ENCODE data around the gene SLC6A3.
"Not testable (repeated sequence)": the region's sequence is repeated elsewhere in the genome, so short reads cannot be mapped to it uniquely, and the experiment has no call there.

Gene SLC6A3

DNA sequence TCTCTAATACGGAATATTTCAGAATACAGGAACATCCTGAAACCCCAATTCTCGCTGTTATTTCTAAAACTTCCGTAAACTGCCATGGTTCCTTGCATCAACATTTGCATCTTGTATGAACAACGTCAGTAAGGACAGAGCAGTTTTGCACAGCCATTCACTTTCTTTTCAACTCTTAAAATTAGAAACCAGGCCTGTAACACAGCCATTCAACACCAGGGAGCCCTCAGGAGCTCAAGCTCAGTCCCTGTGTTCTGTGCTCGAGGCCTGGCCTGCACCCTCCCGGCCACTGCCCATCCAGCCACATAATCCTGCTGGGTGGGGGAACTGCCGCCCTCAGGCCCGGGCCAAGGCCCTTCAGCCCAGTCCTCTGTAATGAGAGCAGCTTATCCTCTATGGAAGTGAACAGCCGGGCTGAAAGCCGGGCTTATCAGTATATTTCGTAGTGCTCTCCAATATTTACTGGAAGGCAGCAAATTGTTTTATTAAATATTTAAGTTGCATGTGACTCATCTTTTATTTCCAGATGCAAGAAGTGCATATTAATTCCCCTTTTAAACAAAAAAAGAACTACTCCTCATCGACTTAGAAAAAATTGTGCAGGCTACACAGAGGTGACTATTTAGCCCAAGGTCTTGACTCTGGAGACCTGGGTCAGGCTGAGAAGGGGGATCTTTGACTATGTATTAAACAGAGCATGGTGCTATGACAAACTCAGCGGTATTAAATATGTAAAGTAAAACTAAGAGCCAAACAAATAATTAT, 33.2 kb upstream of the SLC6A3 start:
- no peak for DNase-seq (ENCODE audit: low read depth)
- no peak overlapping the region for H3K4me3 ChIP-seq (ENCODE audit: low read length)
- TF ChIP-seq, protein P1, sequence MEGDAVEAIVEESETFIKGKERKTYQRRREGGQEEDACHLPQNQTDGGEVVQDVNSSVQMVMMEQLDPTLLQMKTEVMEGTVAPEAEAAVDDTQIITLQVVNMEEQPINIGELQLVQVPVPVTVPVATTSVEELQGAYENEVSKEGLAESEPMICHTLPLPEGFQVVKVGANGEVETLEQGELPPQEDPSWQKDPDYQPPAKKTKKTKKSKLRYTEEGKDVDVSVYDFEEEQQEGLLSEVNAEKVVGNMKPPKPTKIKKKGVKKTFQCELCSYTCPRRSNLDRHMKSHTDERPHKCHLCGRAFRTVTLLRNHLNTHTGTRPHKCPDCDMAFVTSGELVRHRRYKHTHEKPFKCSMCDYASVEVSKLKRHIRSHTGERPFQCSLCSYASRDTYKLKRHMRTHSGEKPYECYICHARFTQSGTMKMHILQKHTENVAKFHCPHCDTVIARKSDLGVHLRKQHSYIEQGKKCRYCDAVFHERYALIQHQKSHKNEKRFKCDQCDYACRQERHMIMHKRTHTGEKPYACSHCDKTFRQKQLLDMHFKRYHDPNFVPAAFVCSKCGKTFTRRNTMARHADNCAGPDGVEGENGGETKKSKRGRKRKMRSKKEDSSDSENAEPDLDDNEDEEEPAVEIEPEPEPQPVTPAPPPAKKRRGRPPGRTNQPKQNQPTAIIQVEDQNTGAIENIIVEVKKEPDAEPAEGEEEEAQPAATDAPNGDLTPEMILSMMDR (IDR thresholded peaks at IDR 0.05; ENCODE audit: insufficient read depth, low read depth, low read length, missing control alignments) = no peak

DNA sequence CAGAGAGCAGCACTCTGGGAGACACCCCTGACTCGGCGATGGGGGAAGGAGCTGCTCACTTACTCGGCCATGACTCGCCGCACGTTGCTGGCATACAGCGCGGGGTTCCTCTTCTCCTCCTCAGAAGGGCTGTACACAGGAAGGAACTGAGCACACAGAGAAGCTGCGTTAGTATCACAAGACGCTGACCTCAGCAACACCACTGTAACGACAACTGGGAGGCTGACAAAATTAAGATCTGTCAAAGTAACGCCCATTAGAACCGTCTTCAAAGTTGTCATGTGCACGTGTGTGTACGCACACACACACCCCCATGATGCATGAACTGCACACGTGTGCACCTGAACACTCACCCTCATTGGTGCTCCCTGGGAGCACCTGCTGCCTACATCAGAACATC, 32.1 kb upstream of the SLC6A3 start:
- TF ChIP-seq, protein P1 (IDR thresholded peaks at IDR 0.05; ENCODE audit: insufficient read depth, low read depth, low read length, missing control alignments) = no peak
- no peak for DNase-seq (ENCODE audit: low read depth)
- no peak overlapping the region for H3K4me3 ChIP-seq (ENCODE audit: low read length)

DNA sequence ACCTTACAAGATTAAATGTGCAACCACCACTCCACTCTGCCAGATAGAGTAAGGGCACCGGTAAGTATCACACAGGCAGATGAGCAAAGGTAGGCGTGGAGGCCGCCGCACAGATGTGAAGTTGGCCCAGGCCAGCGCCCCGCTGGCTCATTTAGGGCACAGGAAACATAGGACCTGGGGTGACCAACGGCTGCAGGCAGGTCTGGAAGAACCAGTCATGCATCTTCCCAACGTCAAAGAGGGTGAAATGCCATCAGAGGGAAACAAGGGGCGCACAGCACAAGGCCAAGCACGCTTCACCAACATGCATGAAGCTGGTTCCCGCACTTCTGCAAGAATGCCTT, 31.7 kb upstream of the SLC6A3 start:
- H3K4me3 ChIP-seq (ENCODE audit: low read length) = no peak overlapping the region
- DNase-seq (ENCODE audit: low read depth) = no peak
- TF ChIP-seq, protein P1 (IDR thresholded peaks at IDR 0.05; ENCODE audit: insufficient read depth, low read depth, low read length, missing control alignments) = no peak

DNA sequence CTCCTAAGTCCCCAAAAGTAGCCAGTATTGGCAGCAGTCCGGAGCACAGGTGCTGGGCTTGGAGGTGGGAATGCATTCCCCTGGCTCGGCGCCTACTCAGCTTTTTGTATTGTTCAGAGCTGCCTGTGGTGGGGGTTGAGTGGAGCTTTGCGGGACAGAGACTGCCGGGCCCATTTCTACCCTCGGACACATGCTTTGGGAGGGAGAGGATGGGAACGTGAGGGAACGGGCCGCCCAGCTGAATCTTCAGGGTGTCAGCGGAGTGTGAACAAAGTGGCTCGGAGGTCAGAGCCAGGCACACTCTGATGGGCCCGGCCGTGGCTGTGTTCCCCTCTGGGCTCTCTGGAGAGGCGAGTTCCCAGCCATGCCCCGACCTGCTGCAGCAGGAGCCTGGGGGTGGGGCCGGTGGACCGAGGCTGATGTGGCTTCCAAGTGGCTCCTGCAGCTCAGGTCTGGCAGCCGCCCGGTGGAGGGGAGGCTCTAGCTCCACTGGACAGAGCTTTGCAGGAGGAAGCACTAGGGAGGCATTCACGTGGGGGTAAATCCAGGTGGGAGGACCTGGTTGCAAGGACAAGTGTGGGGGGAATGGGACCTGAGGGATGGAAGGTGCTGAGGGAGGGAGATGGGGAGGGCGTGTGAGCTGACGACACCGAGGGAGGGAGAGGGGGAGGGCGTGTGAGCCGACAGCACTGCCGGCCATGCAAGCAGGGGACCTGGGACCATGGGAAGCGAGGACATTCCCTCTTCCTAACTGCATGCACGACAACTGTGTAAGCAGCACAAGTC, 31.1 kb upstream of the SLC6A3 start:
- TF ChIP-seq, protein P1 (IDR thresholded peaks at IDR 0.05; ENCODE audit: insufficient read depth, low read depth, low read length, missing control alignments) = no peak

DNA sequence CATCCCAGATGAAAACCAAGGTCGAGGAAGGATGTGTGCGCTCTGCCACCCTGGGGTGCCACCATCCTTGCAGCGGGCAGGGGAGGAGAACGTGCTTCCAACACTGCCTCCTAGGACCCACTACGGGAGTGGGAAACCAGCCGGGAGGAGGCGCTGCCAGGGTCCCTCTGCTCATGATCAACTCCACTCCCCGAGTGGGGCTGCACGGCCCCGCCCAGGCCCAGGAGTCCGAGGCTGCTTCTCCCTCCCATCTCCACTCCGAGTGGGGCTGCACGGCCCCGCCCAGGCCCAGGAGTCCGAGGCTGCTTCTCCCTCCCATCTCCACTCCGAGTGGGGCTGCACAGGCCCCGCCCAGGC, 30.3 kb upstream of the SLC6A3 start:
- H3K4me3 ChIP-seq (ENCODE audit: low read length); DNase-seq (ENCODE audit: low read depth): not testable (repeated sequence)

More for the DNA sequence above, 31.1 kb upstream of the SLC6A3 start:
- no peak for DNase-seq (ENCODE audit: low read depth)
- H3K4me3 ChIP-seq (ENCODE audit: low read length) = no peak overlapping the region

DNA sequence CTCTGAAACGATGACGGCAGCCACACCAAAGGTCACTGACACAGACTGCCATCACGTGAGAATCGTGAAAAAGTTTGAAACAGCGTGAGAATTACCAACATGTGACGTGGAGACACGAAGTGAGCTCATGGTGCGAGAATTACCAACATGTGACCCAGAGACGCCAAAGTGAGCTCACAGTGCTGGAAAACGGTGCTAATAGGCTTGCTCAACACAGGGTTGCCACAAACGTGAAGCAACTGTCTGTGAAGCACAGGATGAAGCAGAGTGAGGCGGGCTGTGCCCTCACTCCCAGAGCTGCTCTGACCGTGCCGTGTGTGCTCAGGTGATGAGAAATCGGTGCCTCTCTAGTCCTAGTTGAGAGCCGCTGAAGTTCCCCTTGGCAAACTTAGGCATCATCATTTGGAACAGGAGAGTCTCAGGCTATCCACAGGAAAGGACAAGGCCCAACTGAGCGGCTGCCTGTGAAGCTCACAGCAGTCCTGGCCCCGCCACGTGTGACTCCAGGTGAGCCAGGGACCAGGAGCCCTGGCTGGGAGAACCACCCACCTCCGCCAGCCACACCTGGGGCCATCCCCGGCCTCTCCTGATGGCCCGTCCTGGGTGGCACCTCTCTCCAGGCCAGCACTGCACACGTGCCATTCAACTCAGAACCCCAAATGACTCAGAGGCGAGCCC, 29.8 kb upstream of the SLC6A3 start:
- no peak for DNase-seq (ENCODE audit: low read depth)
- no peak overlapping the region for H3K4me3 ChIP-seq (ENCODE audit: low read length)
- TF ChIP-seq, protein P1 (IDR thresholded peaks at IDR 0.05; ENCODE audit: insufficient read depth, low read depth, low read length, missing control alignments) = no peak

DNA sequence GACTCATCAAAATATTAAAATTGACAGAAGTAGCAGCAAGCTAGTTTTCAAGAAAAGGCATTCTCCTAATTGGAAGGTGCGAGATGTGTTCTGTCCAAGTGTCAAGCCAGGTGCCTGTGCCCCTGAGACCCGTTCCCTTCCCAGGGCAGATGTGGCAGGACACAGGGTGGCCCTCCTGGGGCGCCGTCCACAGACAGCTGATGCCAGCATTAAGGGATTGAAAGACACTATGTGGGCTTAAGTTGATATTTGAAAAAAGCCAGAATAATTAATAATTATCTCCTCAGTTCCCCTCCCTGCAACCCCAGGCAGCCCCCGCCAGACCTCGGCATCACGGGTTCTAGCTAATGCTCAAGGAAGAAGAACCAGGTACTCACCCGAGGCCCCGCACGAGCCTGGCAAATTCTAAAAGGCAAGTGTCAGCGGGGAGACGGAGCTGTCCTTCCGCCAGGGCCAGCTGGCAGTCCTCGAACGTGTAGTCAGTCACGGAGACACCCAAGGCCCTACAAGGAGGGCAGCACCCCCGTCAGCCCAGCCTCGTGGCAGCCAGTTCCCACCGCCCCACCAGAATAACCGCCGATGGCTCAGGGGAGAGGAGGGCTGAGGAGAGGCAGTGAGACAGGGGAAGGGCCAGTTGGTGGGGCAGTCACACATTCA, 29.1 kb upstream of the SLC6A3 start:
- no peak overlapping the region for H3K4me3 ChIP-seq (ENCODE audit: low read length)
- TF ChIP-seq, protein P1 (IDR thresholded peaks at IDR 0.05; ENCODE audit: insufficient read depth, low read depth, low read length, missing control alignments) = no peak
- no peak for DNase-seq (ENCODE audit: low read depth)
